NAMALWA (cell line): ENCODE measurements around the gene CCDC30.

Experiments
- DNase-seq: peaks from one replicate; pipeline ENCODE4 v3.0.0-alpha.2; 2015; ENCODE audit warnings: low spot score

CCDC30 gene

GRCh38 chr1:42692461-42692860 lies 229.4 kb downstream of the CCDC30 start:
- no peak for DNase-seq

- DNase-seq: no peak
These were observed 229.8 kb downstream of the CCDC30 start for GRCh38 chr1:42692911-42693310.

GRCh38 chr1:42698081-42698813 lies 235.2 kb downstream of the CCDC30 start:
- no peak for DNase-seq

GRCh38 chr1:42700006-42700405 lies 236.9 kb downstream of the CCDC30 start:
- no peak for DNase-seq

- peak; percentile 25 for DNase-seq
These were observed 240.9 kb downstream of the CCDC30 start for GRCh38 chr1:42703888-42704464.
